Testis (tissue), 3 donors: ENCODE measurements around the gene NUP50. TPM values are rescaled to one million over a fixed set of nuclear protein-coding genes. Genes with fewer than 3 reads are reported as not detected.

Experiments
- DNase-seq: peaks from one replicate; pipeline ENCODE4 v3.0.0-alpha.2; 2019
- H3K27ac ChIP-seq, 2 donors: fragments of 200-600 bp; sonication (generic); one replicate each; pipeline ENCODE4 v1.5.1; 2019
- H3K27me3 ChIP-seq: fragments of 200-600 bp; sonication (generic); one replicate; pipeline ENCODE4 v1.5.1; 2019
- H3K36me3 ChIP-seq: fragments of 200-600 bp; sonication (generic); one replicate; pipeline ENCODE4 v1.5.1; 2017; ENCODE audit warnings: low read depth; ENCODE audit errors: missing control alignments
- H3K4me1 ChIP-seq: fragments of 200-600 bp; sonication (generic); one replicate; pipeline ENCODE4 v1.5.1; 2019
- H3K4me3 ChIP-seq, 2 donors: fragments of 200-600 bp; sonication (generic); one replicate each; pipeline ENCODE4 v1.5.1; 2017 to 2019
- H3K9me3 ChIP-seq: fragments of 200-600 bp; sonication (generic); one replicate; pipeline ENCODE4 v1.5.1; 2017
- CTCF ChIP-seq, 3 experiments: fragments of 450-650 bp in 2 of 3; fragments of 200-600 bp in 1 of 3; sonication (generic) in 1 of 3; IDR thresholded peaks; one replicate each; pipeline ENCODE4 v1.5.1; 2016 to 2019; ENCODE audit warnings: antibody characterized with exemption in 3 of 3, mild to moderate bottlenecking in 2 of 3, moderate library complexity in 1 of 3
- POLR2A ChIP-seq: fragments of 450-650 bp; IDR thresholded peaks from one replicate; pipeline ENCODE4 v1.6.1; 2017; ENCODE audit warnings: antibody characterized with exemption, mild to moderate bottlenecking, moderate library complexity
- WGBS, 2 donors: methylation state at CpG; one replicate each; pipeline ENCODE4 v1.1.5; 2018; 5-methylcytosine and 5-hydroxymethylcytosine counted together
- intact Hi-C: fragments of 100-400 bp; cut with DNase I; formaldehyde crosslinking; loops from one replicate; pipeline ENCODE4 v1.15.1; 2023; ENCODE audit warnings: low total_unique reads
- microRNA counts, 2 donors: library from miRNA; unstranded; fragments of <30 nt; microRNA quantifications; one replicate each; lab custom pipeline; 2016
- microRNA-seq, 2 donors: library from miRNA; unstranded; fragments of <30 nt; microRNA quantifications; one replicate each; pipeline ENCODE4, GENCODE V29; 2016; ENCODE audit warnings: borderline number of aligned reads in 2 of 2, borderline replicate concordance in 1 of 2
- polyA plus RNA-seq: library from polyadenylated mRNA; stranded (reverse); fragments of 350-450 nt; fragmentation: Illumina TruSeq; extraction: RNeasy Lipid Tissue Mini Kit (QIAGEN cat#74804); gene quantifications from one replicate; pipeline ENCODE4 v1.2.3, GENCODE V29; 2014; ENCODE audit warnings: low read depth, low replicate concordance; ENCODE audit not compliant: insufficient read depth
- small RNA-seq, 2 donors: library from RNA; depleted of rRNA; stranded (forward); fragments of <200 nt; gene quantifications; one replicate each; pipeline ENCODE3, GENCODE V24; 2016
- total RNA-seq, 2 donors: library from RNA; depleted of rRNA; stranded (reverse); fragments of >200 nt; gene quantifications; one replicate each; pipeline ENCODE4 v1.2.3, GENCODE V29; 2016

Gene NUP50
- total and polyA plus RNA-seq, 3 donors from 2014 or later = 66.2 to 120 (median 119) TPM

- DNase-seq = no peak
- Histone ChIP-seq H3K4me3 (no peak overlapping the region), H3K27me3 (no peaks in the 10 kb centered on the region), H3K4me1 (peaks cover 7% of the 10 kb centered on the region), H3K36me3 (no peaks in the 10 kb centered on the region), H3K27ac (no peak overlapping the region), H3K9me3 (no peaks in the 10 kb centered on the region)
- intact Hi-C loops = no loop called here
- 85 to 90% methylated on average over 12 to 15 of the region's 15 CpGs for WGBS, 2 donors
- TF ChIP-seq CTCF (IDR thresholded peaks at IDR 0.05) (no peak), POLR2A (no peak)
These were observed 73.6 kb downstream of the NUP50 start for GRCh38 chr22:45237065-45237990.

MicroRNAs encoded within 50 kb of the gene (microRNA counts, 767-probe panel; counts per million panel counts)
- microRNA hsa-miR-1249 (lab: Ali Mortazavi, UCI) = 0 to 152 counts per million in 2 donors

Small RNAs within 50 kb of the gene (microRNA-seq; reads per million reads assigned to microRNA genes)
- gene MIR1249 = 12.5 to 25.6 reads per million in 2 donors

Small RNAs within 50 kb of the gene (small RNA-seq; reads per million reads assigned to genes)
- gene MIR1249 = 0.27 to 0.28 reads per million in 2 donors

Other genes starting within 250 kb of the NUP50 start
- gene PHF21B, start 153.9 kb upstream of the NUP50 start, total RNA-seq = 10 to 100 TPM; 19.0 to 37.9 TPM
- 8.5 TPM for gene PHF21B, start 153.9 kb upstream of the NUP50 start, polyA plus RNA-seq
- gene KIAA0930, start 77.0 kb downstream of the NUP50 start, total RNA-seq = 10 to 100 TPM; 62.4 to 62.9 TPM
- gene KIAA0930, start 77.0 kb downstream of the NUP50 start, polyA plus RNA-seq = 77.5 TPM
- gene UPK3A, start 121.0 kb downstream of the NUP50 start, total RNA-seq = not detected
- gene UPK3A, start 121.0 kb downstream of the NUP50 start, polyA plus RNA-seq = not detected
- 100 to 1,000 TPM in 1 of 2 donors, 10 to 100 TPM in 1; 80.2 to 104 TPM for gene FAM118A, start 146.0 kb downstream of the NUP50 start, total RNA-seq
- gene FAM118A, start 146.0 kb downstream of the NUP50 start, polyA plus RNA-seq = 70.8 TPM
- gene SMC1B, start 249.7 kb downstream of the NUP50 start, total RNA-seq = 10 to 100 TPM; 24.7 to 46.8 TPM
- gene SMC1B, start 249.7 kb downstream of the NUP50 start, polyA plus RNA-seq = 10.1 TPM
- 10 to 100 TPM; 20.3 to 38.5 TPM for gene RIBC2, start 249.8 kb downstream of the NUP50 start, total RNA-seq
- 66.7 TPM for gene RIBC2, start 249.8 kb downstream of the NUP50 start, polyA plus RNA-seq